BE2C (cell line): ENCODE results near the gene TLR9.

Experiments
- DNase-seq: peaks from one replicate; pipeline ENCODE4 v3.0.0-alpha.2; 2020
- H3K27me3 ChIP-seq: fragments of 250-450 bp; sonication (Bioruptor Pico); 2 replicates; pipeline ENCODE4 v1.5.1; 2020; ENCODE audit warnings: mild to moderate bottlenecking
- H3K36me3 ChIP-seq: fragments of 250-450 bp; sonication (Bioruptor Pico); 2 replicates; pipeline ENCODE4 v1.5.1; 2020; ENCODE audit warnings: mild to moderate bottlenecking
- H3K4me1 ChIP-seq: fragments of 250-450 bp; sonication (Bioruptor Pico); 2 replicates; pipeline ENCODE4 v1.5.1; 2020
- H3K4me3 ChIP-seq: 2 replicates; pipeline ENCODE4 v1.5.1; 2011; ENCODE audit warnings: low read depth, low read length
- H3K9me3 ChIP-seq: fragments of 250-450 bp; sonication (Bioruptor Pico); 2 replicates; pipeline ENCODE4 v1.5.1; 2020
- CTCF ChIP-seq: IDR thresholded peaks from 2 replicates; pipeline ENCODE4 v1.5.1; 2012; ENCODE audit warnings: mild to moderate bottlenecking, low read depth, low read length

TLR9 gene

GRCh38 chr3:52190294-52191074 is 35.0 kb downstream of the TLR9 start:
- H3K27me3 ChIP-seq = no peaks in the 10 kb centered on the region
- no peak for TF ChIP-seq CTCF
- no peaks in the 10 kb centered on the region for H3K36me3 ChIP-seq
- DNase-seq = no peak
- no peaks in the 10 kb centered on the region for H3K9me3 ChIP-seq
- no peak overlapping the region for H3K4me3 ChIP-seq
- H3K4me1 ChIP-seq = no peaks in the 10 kb centered on the region

- H3K4me1 ChIP-seq = no peaks in the 10 kb centered on the region
- no peak for TF ChIP-seq CTCF
- H3K9me3 ChIP-seq = no peaks in the 10 kb centered on the region
- H3K27me3 ChIP-seq = no peaks in the 10 kb centered on the region
- H3K36me3 ChIP-seq = no peaks in the 10 kb centered on the region
- H3K4me3 ChIP-seq = no peak overlapping the region
- DNase-seq = no peak
Observed at GRCh38 chr3:52188556-52188955, 36.9 kb downstream of the TLR9 start.

- no peaks in the 10 kb centered on the region for H3K4me1 ChIP-seq
- no peak for TF ChIP-seq CTCF
- no peaks in the 10 kb centered on the region for H3K27me3 ChIP-seq
- DNase-seq = no peak
- no peak overlapping the region for H3K4me3 ChIP-seq
- no peaks in the 10 kb centered on the region for H3K36me3 ChIP-seq
- no peaks in the 10 kb centered on the region for H3K9me3 ChIP-seq
Observed at GRCh38 chr3:52186729-52187128, 38.7 kb downstream of the TLR9 start.

DNA sequence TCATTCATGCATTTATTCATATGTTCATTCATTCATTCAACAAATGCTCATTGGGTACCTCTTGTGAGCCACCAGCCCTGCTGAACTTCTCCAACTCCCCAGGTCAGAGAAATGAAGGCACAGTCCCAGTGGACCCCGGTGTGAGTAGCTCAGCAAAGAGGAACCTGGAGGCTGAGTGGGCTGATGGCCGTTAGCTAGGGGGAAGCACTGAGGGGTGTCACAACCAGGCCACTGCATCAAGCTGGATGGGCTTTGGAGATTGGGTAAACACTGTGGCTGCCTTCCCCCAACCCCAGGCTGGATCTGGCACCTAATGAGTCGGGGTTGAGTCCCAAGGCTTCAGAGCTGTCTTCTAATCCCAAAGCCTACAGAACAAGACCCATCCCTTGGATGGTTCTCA is 39.6 kb downstream of the TLR9 start:
- Histone ChIP-seq H3K4me1 (no peaks in the 10 kb centered on the region), H3K9me3 (no peaks in the 10 kb centered on the region), H3K36me3 (no peaks in the 10 kb centered on the region), H3K27me3 (no peaks in the 10 kb centered on the region), H3K4me3 (no peak overlapping the region)
- no peak for DNase-seq
- TF ChIP-seq CTCF = no peak

GRCh38 chr3:52185311-52185710 is 40.1 kb downstream of the TLR9 start:
- no peaks in the 10 kb centered on the region for H3K36me3 ChIP-seq

More at GRCh38 chr3:52185311-52185710, 40.1 kb downstream of the TLR9 start:
- Histone ChIP-seq H3K4me1 (no peaks in the 10 kb centered on the region), H3K27me3 (no peaks in the 10 kb centered on the region), H3K9me3 (no peaks in the 10 kb centered on the region), H3K4me3 (no peak overlapping the region)
- DNase-seq = no peak
- no peak for TF ChIP-seq CTCF
